GM12878 (cell line): ENCODE results near the gene OR2C1. TPM values are rescaled to one million over a fixed set of nuclear protein-coding genes. Genes with fewer than 3 reads are reported as not detected.

Source experiments
- ATAC-seq: fragments of 200-7000 bp; cut with Tn5 transposase; 3 replicates; pipeline ENCODE4 v1.9.1; 2020; ENCODE audit warnings: mild to moderate bottlenecking, moderate library complexity
- BruUV-seq: library from RNA; stranded (reverse); fragments of 400-500 nt; replicated peaks from 2 replicates; lab custom pipeline; 2021; lab: Mats Ljungman, UMichigan
- CTCF ChIA-PET: fragments of 300-600 bp; sonication (Branson Sonifier 250); formaldehyde crosslinking; extraction: SDS; loops from one replicate; lab custom pipeline; 2021; ENCODE audit warnings: inconsistent platforms; lab: Yijun Ruan, JAX
- POLR2A ChIA-PET: fragments of 350-600 bp; formaldehyde crosslinking; extraction: SDS; loops from one replicate; lab custom pipeline; 2021; ENCODE audit warnings: inconsistent platforms; lab: Charles Lee
- RAD21 ChIA-PET: fragments of 300-600 bp; sonication (Branson Sonifier 250); formaldehyde crosslinking; loops from one replicate; lab custom pipeline; 2023; ENCODE audit warnings: antibody characterized with exemption; ENCODE audit not compliant: unreplicated experiment; lab: Charles Lee
- SMC1A ChIA-PET: fragments of 300-600 bp; sonication (Branson Sonifier 250); formaldehyde crosslinking; loops from one replicate; lab custom pipeline; 2023; ENCODE audit not compliant: unreplicated experiment, uncharacterized antibody; lab: Charles Lee
- DNase-seq: peaks from one replicate; pipeline ENCODE4 v3.0.0-alpha.2; 2011; ENCODE audit warnings: low read depth, low spot score
- FAIRE-seq: peaks from 3 replicates; lab custom pipeline; 2011; peaks lifted over from hg19 to GRCh38; lab: Jason Lieb, UNC
- H2AFZ ChIP-seq: 2 replicates; pipeline ENCODE4 v1.6.0; 2011; ENCODE audit warnings: low read depth, low read length, control low read depth; ENCODE audit not compliant: control insufficient read depth
- H3K27ac ChIP-seq: 2 replicates; pipeline ENCODE4 v1.5.1; 2011; ENCODE audit warnings: control low read depth; ENCODE audit not compliant: control insufficient read depth, insufficient read depth
- H3K27me3 ChIP-seq, 2 experiments: replicated peaks in 1 of 2; 2 replicates each; pipeline versions ENCODE4 v1.6.0 to v1.6.1; 2011; ENCODE audit warnings: low read length in 1 of 2; ENCODE audit not compliant: control insufficient read depth in 2 of 2, insufficient read depth in 2 of 2
- H3K36me3 ChIP-seq, 2 experiments: 2 replicates each; pipeline ENCODE4 v1.5.1; 2011; ENCODE audit warnings: low read length in 1 of 2; ENCODE audit not compliant: control insufficient read depth in 2 of 2, insufficient read depth in 2 of 2
- H3K4me1 ChIP-seq: 2 replicates; pipeline ENCODE4 v1.6.1; 2011; ENCODE audit warnings: mild to moderate bottlenecking, low read length, moderate library complexity, mixed read lengths; ENCODE audit not compliant: control insufficient read depth, insufficient read depth
- H3K4me2 ChIP-seq: 2 replicates; pipeline ENCODE4 v1.6.0; 2011; ENCODE audit warnings: control low read depth; ENCODE audit not compliant: control insufficient read depth, insufficient read depth
- H3K4me3 ChIP-seq: fragments of 200-600 bp; sonication (generic); 2 replicates; pipeline ENCODE4 v1.5.1; 2016
- H3K79me2 ChIP-seq: 2 replicates; pipeline ENCODE4 v1.6.0; 2011; ENCODE audit warnings: low read length; ENCODE audit not compliant: control insufficient read depth, insufficient read depth
- H3K9ac ChIP-seq: 2 replicates; pipeline ENCODE4 v1.8.0; 2011; ENCODE audit warnings: low read length, control low read depth, mixed read lengths; ENCODE audit not compliant: control insufficient read depth, insufficient read depth
- H3K9me3 ChIP-seq: replicated peaks from 3 replicates; pipeline ENCODE4 v1.5.1; 2011; ENCODE audit warnings: mild to moderate bottlenecking, low read length; ENCODE audit not compliant: control insufficient read depth, insufficient read depth
- H4K20me1 ChIP-seq: 2 replicates; pipeline ENCODE4 v1.6.0; 2011; ENCODE audit not compliant: control insufficient read depth, insufficient read depth
- FOS ChIP-seq: IDR thresholded peaks from 3 replicates; pipeline ENCODE4 v1.6.1; 2011; ENCODE audit warnings: borderline replicate concordance; ENCODE audit not compliant: insufficient read length; ENCODE audit errors: extremely low read depth
- FOXK2 ChIP-seq: fragments of 450-650 bp; IDR thresholded peaks from 2 replicates; pipeline ENCODE4 v1.6.1; 2017; ENCODE audit warnings: mild to moderate bottlenecking, moderate library complexity
- HCFC1 ChIP-seq: fragments of 150-350 bp; IDR thresholded peaks from 2 replicates; pipeline ENCODE4 v1.6.1; 2014; ENCODE audit warnings: low read length
- IRF4 ChIP-seq: IDR thresholded peaks from 2 replicates; pipeline ENCODE4 v1.6.1; 2011; ENCODE audit warnings: low read depth, low read length
- ZBTB4 ChIP-seq: fragments of 450-650 bp; formaldehyde crosslinking; IDR thresholded peaks from 2 replicates; pipeline ENCODE4 v1.4.0; 2022; ENCODE audit warnings: mild to moderate bottlenecking, moderate library complexity
- WGBS: methylation state at CpG from one replicate; pipeline ENCODE4 v1.1.6; 2016; ENCODE audit warnings: low lambda C conversion rate; ENCODE audit not compliant: insufficient replicate concordance, insufficient coverage; ENCODE audit errors: missing lambda C conversion rate; 5-methylcytosine and 5-hydroxymethylcytosine counted together
- in situ Hi-C: fragments of 300-500 bp; cut with MboI; formaldehyde crosslinking; loops from 9 replicates; pipeline ENCODE4 v1.14.3; 2018; ENCODE audit warnings: mixed read lengths
- intact Hi-C: fragments of 100-400 bp; cut with micrococcal nuclease; formaldehyde crosslinking; loops from one replicate; pipeline ENCODE4 v1.14.2; 2022; ENCODE audit not compliant: unreplicated experiment
- polyA plus RNA-seq, 11 experiments: library from polyadenylated mRNA; depleted of rRNA in 4 of 11; unstranded in 6 of 11; stranded (reverse) in 5 of 11; fragments of >200 nt; fragmentation: Nextera tagmentation in 4 of 11; fragmentation: Illumina TruSeq in 1 of 11; extraction: Ambion mirVana in 4 of 11; extraction: Trizol in 1 of 11; gene quantifications; 1 replicate in 1 of 11; 2 replicates in 10 of 11; pipeline versions ENCODE4 v1.2.1 to v1.2.3, GENCODE V29; 2011 to 2016; ENCODE audit warnings: inconsistent platforms in 2 of 11, missing spikeins in 2 of 11, low read depth in 1 of 11
- total RNA-seq, 4 experiments: library from RNA; depleted of rRNA in 3 of 4; stranded (reverse); fragments of >200 nt in 3 of 4; fragmentation: Illumina TruSeq in 1 of 4; extraction: Trizol in 1 of 4; gene quantifications; 2 replicates each; pipeline versions ENCODE4 v1.2.1 to v1.2.3, GENCODE V29; 2013 to 2021
- TF ChIP-seq, protein P1 (sequence below): fragments of 450-650 bp; IDR thresholded peaks from 2 replicates; pipeline ENCODE4 v1.6.1; 2017; ENCODE audit warnings: borderline replicate concordance

OR2C1 gene
- total and polyA plus RNA-seq, 10 of the 15 experiments (the other 5 are each of a cell fraction or from before 2014, with no cell fraction given), result 0.05 to 0.21 (median 0.14) TPM; not detected in 5

GRCh38 chr16:3346041-3346440 lies 9.6 kb upstream of the OR2C1 start:
- intact Hi-C loops, result no loop called here
- Histone ChIP-seq H3K9me3 (no peaks in the 10 kb centered on the region), H3K4me3 (no peak overlapping the region), H3K4me1 (0 out of 2 replicates have a peak, but pooled peaks cover 3% of the 10 kb centered on the region), H3K4me2 (no peak overlapping the region), H4K20me1 (no peaks in the 10 kb centered on the region), H3K79me2 (no peaks in the 10 kb centered on the region), H2AFZ (no peak overlapping the region), H3K9ac (no peak overlapping the region), H3K36me3 (no peaks in the 10 kb centered on the region), H3K27me3 (no peaks in the 10 kb centered on the region), H3K27ac (no peak overlapping the region)
- no peak for DNase-seq
- RAD21 ChIA-PET, result interaction anchor here (0.6 kb wide), 1 partner anchor 10 kb away, joined by 3 read pairs; no protein-coding TSS in a partner anchor
- no peak for TF ChIP-seq ZBTB4 (CRISPR knock-in tag)
- TF ChIP-seq FOXK2, result no peak
- no peak for TF ChIP-seq IRF4
- no peak for TF ChIP-seq FOS
- TF ChIP-seq, protein P1, sequence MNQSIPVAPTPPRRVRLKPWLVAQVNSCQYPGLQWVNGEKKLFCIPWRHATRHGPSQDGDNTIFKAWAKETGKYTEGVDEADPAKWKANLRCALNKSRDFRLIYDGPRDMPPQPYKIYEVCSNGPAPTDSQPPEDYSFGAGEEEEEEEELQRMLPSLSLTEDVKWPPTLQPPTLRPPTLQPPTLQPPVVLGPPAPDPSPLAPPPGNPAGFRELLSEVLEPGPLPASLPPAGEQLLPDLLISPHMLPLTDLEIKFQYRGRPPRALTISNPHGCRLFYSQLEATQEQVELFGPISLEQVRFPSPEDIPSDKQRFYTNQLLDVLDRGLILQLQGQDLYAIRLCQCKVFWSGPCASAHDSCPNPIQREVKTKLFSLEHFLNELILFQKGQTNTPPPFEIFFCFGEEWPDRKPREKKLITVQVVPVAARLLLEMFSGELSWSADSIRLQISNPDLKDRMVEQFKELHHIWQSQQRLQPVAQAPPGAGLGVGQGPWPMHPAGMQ, result no peak
- no peak for TF ChIP-seq HCFC1
- no peak for FAIRE-seq
- CTCF ChIA-PET, result no interaction called here
- WGBS, result 34% methylated on average over 2 of the region's 2 CpGs
- ATAC-seq, result no peak
- in situ Hi-C loops, result no loop called here
- POLR2A ChIA-PET, result no interaction called here
- no TSS peak for BruUV-seq
- SMC1A ChIA-PET, result no interaction called here
